HCT116 (cell line): ENCODE measurements around the gene SALL3. TPM values are rescaled to one million over a fixed set of nuclear protein-coding genes. Genes with fewer than 3 reads are reported as not detected.

Experiments used
- ATAC-seq: fragments of 200-7000 bp; cut with Tn5 transposase; 2 replicates; pipeline ENCODE4 v1.9.1; 2020; ENCODE audit warnings: mild to moderate bottlenecking, moderate library complexity
- BruUV-seq: library from RNA; stranded (reverse); fragments of 400-500 nt; replicated peaks from 2 replicates; lab custom pipeline; 2021; lab: Mats Ljungman, UMichigan
- CTCF ChIA-PET: fragments of 300-600 bp; sonication (Branson Sonifier 250); formaldehyde crosslinking; loops from one replicate; lab custom pipeline; 2021; ENCODE audit warnings: antibody characterized with exemption; lab: Charles Lee
- POLR2A ChIA-PET: fragments of 300-600, 350-600 bp; sonication (Branson Sonifier 250); formaldehyde crosslinking; loops from one replicate; lab custom pipeline; 2021; ENCODE audit warnings: antibody characterized with exemption; lab: Charles Lee
- RAD21 ChIA-PET, 2 experiments: fragments of 300-600 bp; sonication (Branson Sonifier 250); formaldehyde crosslinking; loops; one replicate each; lab custom pipeline; 2023; ENCODE audit warnings: low total read pairs in 2 of 2; ENCODE audit not compliant: uncharacterized antibody in 2 of 2, unreplicated experiment in 2 of 2, low non-redundant PET in 1 of 2; lab: Charles Lee
- DNase-seq: peaks from one replicate; pipeline ENCODE4 v3.0.0-alpha.2; 2010; ENCODE audit warnings: low read depth, low spot score
- H2AFZ ChIP-seq: fragments of 200-600 bp; shearing (Covaris generic), sonication (generic); 2 replicates; pipeline ENCODE4 v1.6.1; 2017; ENCODE audit warnings: low read depth, mixed run types, mixed read lengths, antibody characterized with exemption, low read length; ENCODE audit not compliant: poor library complexity, severe bottlenecking
- H3K27ac ChIP-seq: 2 replicates; pipeline ENCODE4 v1.5.1; 2012; ENCODE audit warnings: low read depth, low read length
- H3K27me3 ChIP-seq: fragments of 200-600 bp; sonication (generic); 2 replicates; pipeline ENCODE4 v1.6.1; 2016; ENCODE audit warnings: mixed run types, low read length, mixed read lengths; ENCODE audit not compliant: insufficient read depth
- H3K36me3 ChIP-seq, 2 experiments: fragments of 200-500 bp in 1 of 2; fragments of 200-600 bp in 1 of 2; sonication (Bioruptor generic) in 1 of 2; sonication (generic) in 1 of 2; 2 replicates each; pipeline versions ENCODE4 v1.5.1 to v1.6.1; 2014 to 2016; ENCODE audit warnings: low read length in 2 of 2, inconsistent platforms in 1 of 2, mixed read lengths in 1 of 2, mixed run types in 1 of 2; ENCODE audit not compliant: insufficient read depth in 2 of 2, control insufficient read depth in 1 of 2
- H3K4me1 ChIP-seq, 2 experiments: fragments of 200-600 bp in 1 of 2; sonication (generic) in 1 of 2; 2 replicates each; pipeline versions ENCODE4 v1.5.1 to v1.6.1; 2012 to 2017; ENCODE audit warnings: low read length in 2 of 2, inconsistent platforms in 1 of 2, mild to moderate bottlenecking in 1 of 2, mixed read lengths in 1 of 2, mixed run types in 1 of 2, moderate library complexity in 1 of 2; ENCODE audit not compliant: insufficient read depth in 2 of 2, control insufficient read depth in 1 of 2
- H3K4me2 ChIP-seq: fragments of 200-600 bp; sonication (generic); 2 replicates; pipeline ENCODE4 v1.6.1; 2017; ENCODE audit warnings: mixed run types, low read length, mixed read lengths
- H3K4me3 ChIP-seq, 2 experiments: fragments of 200-600 bp in 1 of 2; sonication (generic) in 1 of 2; replicated peaks in 1 of 2; 2 replicates each; pipeline ENCODE4 v1.5.1; 2011 to 2016; ENCODE audit warnings: low read length in 2 of 2, control low read depth in 1 of 2, low read depth in 1 of 2, mild to moderate bottlenecking in 1 of 2, mixed read lengths in 1 of 2, mixed run types in 1 of 2
- H3K79me2 ChIP-seq: fragments of 200-600 bp; sonication (generic); 2 replicates; pipeline ENCODE4 v1.6.1; 2017; ENCODE audit warnings: mild to moderate bottlenecking, mixed run types, low read length, moderate library complexity, mixed read lengths; ENCODE audit not compliant: insufficient read depth
- H3K9ac ChIP-seq: fragments of 200-600 bp; sonication (generic); 2 replicates; pipeline ENCODE4 v1.6.1; 2016; ENCODE audit warnings: low read length, mixed read lengths
- H3K9me2 ChIP-seq: fragments of 200-600 bp; sonication (generic), shearing (Covaris generic); 2 replicates; pipeline ENCODE4 v1.6.1; 2017; ENCODE audit warnings: mixed run types, mild to moderate bottlenecking, moderate library complexity; ENCODE audit not compliant: insufficient read depth
- H3K9me3 ChIP-seq, 2 experiments: fragments of 200-500 bp in 1 of 2; fragments of 200-600 bp in 1 of 2; sonication (Bioruptor generic) in 1 of 2; sonication (generic) in 1 of 2; 2 replicates each; pipeline ENCODE4 v1.6.1; 2014 to 2017; ENCODE audit warnings: low read length in 2 of 2, mixed read lengths in 2 of 2, inconsistent platforms in 1 of 2, low read depth in 1 of 2, mild to moderate bottlenecking in 1 of 2, mixed run types in 1 of 2, moderate library complexity in 1 of 2; ENCODE audit not compliant: control insufficient read depth in 1 of 2, insufficient read depth in 1 of 2
- H4K20me1 ChIP-seq: fragments of 200-600 bp; sonication (generic), shearing (Covaris generic); 2 replicates; pipeline ENCODE4 v1.6.1; 2017; ENCODE audit warnings: mixed run types, mild to moderate bottlenecking, moderate library complexity; ENCODE audit not compliant: insufficient read depth
- ATF3 ChIP-seq: IDR thresholded peaks from 2 replicates; pipeline ENCODE4 v1.6.1; 2012
- CBX3 ChIP-seq: IDR thresholded peaks from 2 replicates; pipeline ENCODE4 v1.6.1; 2012; ENCODE audit warnings: low read depth
- EGR1 ChIP-seq: IDR thresholded peaks from 2 replicates; pipeline ENCODE4 v1.6.1; 2012; ENCODE audit warnings: low read depth
- ELF1 ChIP-seq: IDR thresholded peaks from 2 replicates; pipeline ENCODE4 v1.6.1; 2012; ENCODE audit warnings: low read depth, borderline replicate concordance
- EZH2 ChIP-seq: fragments of 200-600 bp; sonication (generic); IDR thresholded peaks from 2 replicates; pipeline ENCODE4 v1.6.1; 2017; ENCODE audit warnings: antibody characterized with exemption, mixed run types
- EZH2phosphoT487 ChIP-seq: fragments of 200-600 bp; IDR thresholded peaks from 2 replicates; pipeline ENCODE4 v1.6.1; 2018; ENCODE audit warnings: antibody characterized with exemption, borderline replicate concordance
- FOSL1 ChIP-seq: IDR thresholded peaks from 2 replicates; pipeline ENCODE4 v1.6.1; 2012; ENCODE audit warnings: low read depth
- JUND ChIP-seq: IDR thresholded peaks from 2 replicates; pipeline ENCODE4 v1.6.1; 2012
- POLR2A ChIP-seq: IDR thresholded peaks from 2 replicates; pipeline ENCODE4 v1.7.0; 2011; ENCODE audit warnings: borderline replicate concordance; ENCODE audit not compliant: insufficient read depth, insufficient read length; ENCODE audit errors: extremely low read depth
- POLR2AphosphoS5 ChIP-seq: IDR thresholded peaks from 2 replicates; pipeline ENCODE4 v1.6.1; 2011; ENCODE audit warnings: mild to moderate bottlenecking, low read depth, low read length, moderate library complexity
- RAD21 ChIP-seq: IDR thresholded peaks from 2 replicates; pipeline ENCODE4 v1.6.1; 2012; ENCODE audit warnings: low read depth, mild to moderate bottlenecking
- SRF ChIP-seq: IDR thresholded peaks from 2 replicates; pipeline ENCODE4 v1.6.1; 2012; ENCODE audit warnings: low read depth
- TCF7L2 ChIP-seq: IDR thresholded peaks from 2 replicates; pipeline ENCODE4 v1.7.0; 2011; ENCODE audit warnings: borderline replicate concordance, inconsistent platforms; ENCODE audit not compliant: insufficient read depth, insufficient read length; ENCODE audit errors: extremely low read depth
- YY1 ChIP-seq: IDR thresholded peaks from 2 replicates; pipeline ENCODE4 v1.6.1; 2011; ENCODE audit warnings: low read length, low read depth, moderate library complexity, mild to moderate bottlenecking; ENCODE audit not compliant: insufficient replicate concordance; ENCODE audit errors: extremely low read depth
- ZBTB33 ChIP-seq: IDR thresholded peaks from 2 replicates; pipeline ENCODE4 v1.6.1; 2011; ENCODE audit warnings: mild to moderate bottlenecking, low read length, moderate library complexity; ENCODE audit not compliant: insufficient replicate concordance; ENCODE audit errors: extremely low read depth
- intact Hi-C: fragments of 100-400 bp; cut with micrococcal nuclease; formaldehyde crosslinking; loops from 2 replicates; pipeline ENCODE4 v1.10.0; 2022
- total RNA-seq: library from RNA; stranded (reverse); gene quantifications from one replicate; pipeline ENCODE4 v1.2.1, GENCODE V29; 2021; ENCODE audit not compliant: unreplicated experiment
- TF ChIP-seq, protein P1 (sequence below): IDR thresholded peaks from 2 replicates; pipeline ENCODE4 v1.6.1; 2012
- TF ChIP-seq, protein P2 (sequence below): IDR thresholded peaks from 2 replicates; pipeline ENCODE4 v1.6.1; 2012; ENCODE audit warnings: low read depth

SALL3 gene
- total RNA-seq, 1 experiment from 2014 or later: not detected

- Histone ChIP-seq H3K27ac (no peak overlapping the region), H3K4me1 (peaks cover 1 to 5% of the 10 kb centered on the region in 2 experiments; a peak in 2 of 4 replicates), H2AFZ (no peak overlapping the region), H3K9ac (no peak overlapping the region), H3K36me3 (no peaks in the 10 kb centered on the region), H3K4me3 (no peak overlapping the region), H3K79me2 (no peaks in the 10 kb centered on the region), H3K9me3 (no peaks in the 10 kb centered on the region), H4K20me1 (no peaks in the 10 kb centered on the region), H3K9me2 (no peaks in the 10 kb centered on the region), H3K4me2 (no peak overlapping the region), H3K27me3 (no peaks in the 10 kb centered on the region)
- no peak for TF ChIP-seq RAD21
- no peak for TF ChIP-seq EGR1
- no peak for TF ChIP-seq ELF1
- no peak for TF ChIP-seq EZH2phosphoT487
- TF ChIP-seq YY1: no peak
- TF ChIP-seq FOSL1: no peak
- no peak for TF ChIP-seq ZBTB33
- TF ChIP-seq, protein P1, sequence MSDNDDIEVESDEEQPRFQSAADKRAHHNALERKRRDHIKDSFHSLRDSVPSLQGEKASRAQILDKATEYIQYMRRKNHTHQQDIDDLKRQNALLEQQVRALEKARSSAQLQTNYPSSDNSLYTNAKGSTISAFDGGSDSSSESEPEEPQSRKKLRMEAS: no peak
- TF ChIP-seq, protein P2, sequence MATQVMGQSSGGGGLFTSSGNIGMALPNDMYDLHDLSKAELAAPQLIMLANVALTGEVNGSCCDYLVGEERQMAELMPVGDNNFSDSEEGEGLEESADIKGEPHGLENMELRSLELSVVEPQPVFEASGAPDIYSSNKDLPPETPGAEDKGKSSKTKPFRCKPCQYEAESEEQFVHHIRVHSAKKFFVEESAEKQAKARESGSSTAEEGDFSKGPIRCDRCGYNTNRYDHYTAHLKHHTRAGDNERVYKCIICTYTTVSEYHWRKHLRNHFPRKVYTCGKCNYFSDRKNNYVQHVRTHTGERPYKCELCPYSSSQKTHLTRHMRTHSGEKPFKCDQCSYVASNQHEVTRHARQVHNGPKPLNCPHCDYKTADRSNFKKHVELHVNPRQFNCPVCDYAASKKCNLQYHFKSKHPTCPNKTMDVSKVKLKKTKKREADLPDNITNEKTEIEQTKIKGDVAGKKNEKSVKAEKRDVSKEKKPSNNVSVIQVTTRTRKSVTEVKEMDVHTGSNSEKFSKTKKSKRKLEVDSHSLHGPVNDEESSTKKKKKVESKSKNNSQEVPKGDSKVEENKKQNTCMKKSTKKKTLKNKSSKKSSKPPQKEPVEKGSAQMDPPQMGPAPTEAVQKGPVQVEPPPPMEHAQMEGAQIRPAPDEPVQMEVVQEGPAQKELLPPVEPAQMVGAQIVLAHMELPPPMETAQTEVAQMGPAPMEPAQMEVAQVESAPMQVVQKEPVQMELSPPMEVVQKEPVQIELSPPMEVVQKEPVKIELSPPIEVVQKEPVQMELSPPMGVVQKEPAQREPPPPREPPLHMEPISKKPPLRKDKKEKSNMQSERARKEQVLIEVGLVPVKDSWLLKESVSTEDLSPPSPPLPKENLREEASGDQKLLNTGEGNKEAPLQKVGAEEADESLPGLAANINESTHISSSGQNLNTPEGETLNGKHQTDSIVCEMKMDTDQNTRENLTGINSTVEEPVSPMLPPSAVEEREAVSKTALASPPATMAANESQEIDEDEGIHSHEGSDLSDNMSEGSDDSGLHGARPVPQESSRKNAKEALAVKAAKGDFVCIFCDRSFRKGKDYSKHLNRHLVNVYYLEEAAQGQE: no peak
- no peak for TF ChIP-seq ATF3
- TF ChIP-seq SRF: no peak
- no peak for TF ChIP-seq POLR2A
- TF ChIP-seq TCF7L2: no peak
- TF ChIP-seq EZH2: no peak
- no peak for TF ChIP-seq POLR2AphosphoS5
- no peak for TF ChIP-seq JUND
- TF ChIP-seq CBX3: no peak
- ChIA-PET POLR2A (no interaction called here), CTCF (no interaction called here), RAD21 (no interaction called here)
- ATAC-seq (no peak), DNase-seq (no peak)
- no TSS peak for BruUV-seq
- intact Hi-C loops: no loop called here
Measured at GRCh38 chr18:78994531-78994930, 14.9 kb downstream of the SALL3 start.
